ENCODE data around the gene SMARCA1.

GRCh38 chrX:129520151-129520550 lies 3.1 kb downstream of the SMARCA1 start:
- TF ChIP-seq, protein P1, sequence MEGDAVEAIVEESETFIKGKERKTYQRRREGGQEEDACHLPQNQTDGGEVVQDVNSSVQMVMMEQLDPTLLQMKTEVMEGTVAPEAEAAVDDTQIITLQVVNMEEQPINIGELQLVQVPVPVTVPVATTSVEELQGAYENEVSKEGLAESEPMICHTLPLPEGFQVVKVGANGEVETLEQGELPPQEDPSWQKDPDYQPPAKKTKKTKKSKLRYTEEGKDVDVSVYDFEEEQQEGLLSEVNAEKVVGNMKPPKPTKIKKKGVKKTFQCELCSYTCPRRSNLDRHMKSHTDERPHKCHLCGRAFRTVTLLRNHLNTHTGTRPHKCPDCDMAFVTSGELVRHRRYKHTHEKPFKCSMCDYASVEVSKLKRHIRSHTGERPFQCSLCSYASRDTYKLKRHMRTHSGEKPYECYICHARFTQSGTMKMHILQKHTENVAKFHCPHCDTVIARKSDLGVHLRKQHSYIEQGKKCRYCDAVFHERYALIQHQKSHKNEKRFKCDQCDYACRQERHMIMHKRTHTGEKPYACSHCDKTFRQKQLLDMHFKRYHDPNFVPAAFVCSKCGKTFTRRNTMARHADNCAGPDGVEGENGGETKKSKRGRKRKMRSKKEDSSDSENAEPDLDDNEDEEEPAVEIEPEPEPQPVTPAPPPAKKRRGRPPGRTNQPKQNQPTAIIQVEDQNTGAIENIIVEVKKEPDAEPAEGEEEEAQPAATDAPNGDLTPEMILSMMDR (IDR thresholded peaks at IDR 0.05 in 2 of 3, conservative IDR thresholded peaks at IDR 0.05 in 1 of 3; ENCODE audit: borderline replicate concordance in 1 of 3, insufficient read depth in 1 of 3, low read depth in 2 of 3, low read length in 2 of 3) = no peak
- TF ChIP-seq FOSL1 (IDR thresholded peaks at IDR 0.05; ENCODE audit: low read depth) (no peak), POLR2AphosphoS5 (IDR thresholded peaks at IDR 0.05; ENCODE audit: low read depth, low read length) (no peak), MAX (IDR thresholded peaks at IDR 0.05) (no peak), POLR2A (IDR thresholded peaks at IDR 0.05; ENCODE audit: borderline replicate concordance, extremely low read depth, insufficient read depth, insufficient read length) (no peak), REST (IDR thresholded peaks at IDR 0.05; ENCODE audit: low read depth) (no peak), ZNF274 (IDR thresholded peaks at IDR 0.05; ENCODE audit: low read depth, low read length) (no peak), EZH2 (IDR thresholded peaks at IDR 0.05) (no peak), CEBPB (IDR thresholded peaks at IDR 0.05; ENCODE audit: low read depth) (no peak), YY1 (IDR thresholded peaks at IDR 0.05; ENCODE audit: extremely low read depth, insufficient replicate concordance, low read depth, low read length) (no peak), RAD21 (IDR thresholded peaks at IDR 0.05; ENCODE audit: low read depth) (no peak), ATF3 (IDR thresholded peaks at IDR 0.05) (no peak), EZH2phosphoT487 (IDR thresholded peaks at IDR 0.05; ENCODE audit: borderline replicate concordance) (no peak)

Data from HCT116 (cell line).